ENCODE measurements around the gene LZTR1.
"Not testable (repeated sequence)": the region's sequence is repeated elsewhere in the genome, so short reads cannot be mapped to it uniquely, and the experiment has no call there.

Gene LZTR1

DNA sequence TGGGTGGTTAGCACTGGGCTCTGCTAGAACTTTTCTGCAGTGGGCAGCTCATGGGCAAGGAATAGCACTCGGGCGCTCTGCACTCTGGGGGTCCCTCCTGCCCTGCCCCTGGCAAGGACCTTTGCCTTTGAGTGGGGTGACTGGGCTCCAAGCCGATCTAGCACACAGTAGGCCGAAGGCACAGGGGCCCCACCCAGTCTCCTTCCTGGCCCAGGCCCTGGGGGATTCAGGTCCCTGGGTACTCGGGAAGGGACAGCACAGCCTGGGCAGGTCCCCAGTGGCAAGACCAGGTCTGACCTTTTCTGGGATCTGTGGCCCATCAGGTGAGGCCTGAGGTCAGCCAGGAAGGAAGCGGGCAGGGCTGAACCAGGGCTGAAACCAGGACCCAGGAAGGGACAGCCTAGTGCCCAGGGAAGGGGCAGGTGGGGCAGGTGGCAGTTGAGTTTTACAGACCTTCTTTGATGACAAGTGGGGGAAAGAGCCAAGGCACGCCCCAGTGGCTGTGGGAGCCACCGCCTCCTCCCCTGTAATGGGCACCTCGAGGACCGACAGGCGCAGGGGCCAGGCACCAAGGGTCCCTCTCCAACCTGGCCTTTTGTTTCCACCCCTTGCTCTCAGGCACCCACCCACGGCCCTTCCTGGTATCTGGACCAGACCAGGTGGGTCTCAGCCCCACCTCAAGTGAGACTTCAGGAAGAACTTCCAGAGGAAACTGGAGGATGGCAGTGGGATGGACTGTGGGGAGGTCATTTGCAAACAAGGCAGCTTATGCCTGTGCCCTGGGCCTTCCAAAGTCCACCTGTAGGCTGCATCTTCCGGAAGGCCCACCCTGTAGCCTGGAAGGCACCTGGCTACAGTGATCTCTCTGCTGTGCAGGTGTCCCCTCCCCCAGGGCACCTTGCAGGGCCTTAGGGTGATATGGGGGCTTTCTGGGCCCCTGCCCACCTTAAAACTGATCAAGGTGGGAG is 15.9 kb upstream of the LZTR1 start:
- DNase-seq (ENCODE audit: low spot score) = no peak

DNA sequence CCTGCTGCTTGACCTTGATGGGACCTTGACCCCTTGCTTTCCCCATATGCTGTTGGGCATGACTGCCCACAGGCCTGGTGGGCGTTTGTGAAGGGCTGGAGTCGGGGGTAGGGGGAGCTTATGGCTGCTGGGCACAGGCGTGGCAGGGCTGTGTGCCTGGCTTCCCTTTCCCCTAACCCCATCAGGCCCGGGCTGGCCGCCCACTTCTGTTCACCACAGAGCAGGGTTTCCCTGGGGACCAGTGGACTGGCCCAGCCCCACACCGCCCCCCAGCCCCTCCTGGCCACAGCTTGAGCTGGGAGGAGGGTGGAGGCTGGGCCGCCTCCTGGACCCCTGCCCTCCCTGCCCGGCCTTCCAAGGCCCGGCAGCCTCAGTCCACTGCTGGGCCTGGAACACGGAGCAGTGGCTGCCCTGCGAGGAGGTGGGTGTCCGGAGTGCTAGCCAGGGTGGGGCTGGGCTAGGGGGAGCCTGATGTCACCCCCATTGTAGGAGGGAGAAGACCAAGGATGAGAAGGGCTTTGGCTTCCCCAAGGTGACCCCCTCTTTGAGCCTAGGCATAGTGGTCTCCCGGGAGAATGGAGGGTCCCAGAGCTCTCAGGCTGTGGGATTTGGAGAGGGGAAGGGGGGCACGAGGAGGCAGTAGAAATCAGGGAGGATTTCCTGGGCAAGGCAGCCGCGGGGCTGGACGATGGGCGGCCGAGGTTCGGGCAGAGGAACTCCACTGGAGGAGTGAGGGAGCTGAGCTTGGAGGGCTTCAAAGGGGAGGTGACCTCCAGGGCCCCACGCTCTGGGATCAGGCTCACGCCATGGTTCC is 15.0 kb upstream of the LZTR1 start, which contains the start of gene AIFM3:
Gene AIFM3, plus strand, starts transcription at position 373 of the 814 bp plus-strand sequence. CDS start 690 bp downstream, outside the sequence.
- peak; percentile 39 for DNase-seq (ENCODE audit: low spot score)

DNA sequence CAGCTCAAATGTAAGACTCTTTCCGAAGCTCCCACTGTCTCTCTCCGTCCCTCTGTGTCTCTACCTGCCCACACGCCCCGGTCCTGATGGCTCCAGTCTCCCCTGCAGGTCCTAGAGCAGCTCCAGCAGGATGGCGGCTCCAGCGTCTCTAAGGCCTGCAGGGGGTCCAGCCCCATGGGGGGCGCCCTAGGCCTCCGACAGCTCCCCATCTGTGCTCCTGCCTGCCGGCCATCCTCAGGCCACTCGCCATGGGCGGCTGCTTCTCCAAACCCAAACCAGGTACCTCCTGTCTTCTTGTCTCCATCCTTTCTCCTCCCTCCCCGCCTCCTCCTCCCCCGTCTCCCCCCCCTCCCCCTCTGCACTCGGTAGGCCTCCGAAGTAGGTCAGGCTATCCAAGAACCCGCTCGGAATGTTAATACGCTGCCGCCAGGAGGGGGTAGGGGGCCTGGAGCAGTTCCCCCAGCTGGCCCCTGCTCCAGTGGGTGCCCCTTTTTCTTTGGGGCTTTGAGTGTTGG is 14.3 kb upstream of the LZTR1 start:
- DNase-seq (ENCODE audit: low spot score) = peak; percentile 22

GRCh38 chr22:20968281-20968977 is 13.7 kb upstream of the LZTR1 start:
- no peak for DNase-seq (ENCODE audit: low spot score)

DNA sequence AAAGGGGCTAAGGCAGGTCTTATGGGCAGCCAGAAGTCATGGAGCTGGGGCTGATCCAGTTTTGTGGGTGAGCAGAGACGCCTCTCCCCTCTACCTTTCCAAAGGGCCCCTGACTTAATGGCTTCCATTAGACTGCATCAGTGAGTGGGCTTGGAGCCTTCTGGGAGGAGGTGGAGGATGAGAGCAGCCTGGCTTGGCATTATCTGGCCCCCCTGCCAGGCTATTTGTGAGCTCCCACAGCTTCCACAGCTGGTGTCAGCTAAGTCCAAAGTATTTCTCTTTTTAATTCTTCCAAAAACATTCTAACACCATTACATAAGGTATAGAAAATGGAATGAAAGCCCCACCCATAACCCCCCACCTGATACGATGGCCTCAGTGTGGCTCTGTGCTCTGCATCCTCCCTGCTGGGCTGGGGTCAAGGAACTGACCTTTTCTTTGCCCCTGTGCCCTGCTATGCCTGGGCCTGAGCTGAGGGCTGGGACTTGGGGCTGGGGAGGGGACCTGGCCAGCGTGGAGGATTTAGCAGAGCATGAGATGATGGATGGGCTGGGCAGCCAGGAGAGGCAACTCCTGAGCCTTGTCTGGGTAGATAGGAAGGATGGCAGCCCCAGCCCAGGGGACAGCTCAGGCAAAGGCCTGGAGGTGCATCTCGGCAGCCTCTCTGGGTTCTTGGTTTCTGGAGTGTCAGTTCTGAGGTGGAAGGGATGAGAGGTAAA is 11.0 kb upstream of the LZTR1 start:
- no peak for DNase-seq (ENCODE audit: low spot score)

DNA sequence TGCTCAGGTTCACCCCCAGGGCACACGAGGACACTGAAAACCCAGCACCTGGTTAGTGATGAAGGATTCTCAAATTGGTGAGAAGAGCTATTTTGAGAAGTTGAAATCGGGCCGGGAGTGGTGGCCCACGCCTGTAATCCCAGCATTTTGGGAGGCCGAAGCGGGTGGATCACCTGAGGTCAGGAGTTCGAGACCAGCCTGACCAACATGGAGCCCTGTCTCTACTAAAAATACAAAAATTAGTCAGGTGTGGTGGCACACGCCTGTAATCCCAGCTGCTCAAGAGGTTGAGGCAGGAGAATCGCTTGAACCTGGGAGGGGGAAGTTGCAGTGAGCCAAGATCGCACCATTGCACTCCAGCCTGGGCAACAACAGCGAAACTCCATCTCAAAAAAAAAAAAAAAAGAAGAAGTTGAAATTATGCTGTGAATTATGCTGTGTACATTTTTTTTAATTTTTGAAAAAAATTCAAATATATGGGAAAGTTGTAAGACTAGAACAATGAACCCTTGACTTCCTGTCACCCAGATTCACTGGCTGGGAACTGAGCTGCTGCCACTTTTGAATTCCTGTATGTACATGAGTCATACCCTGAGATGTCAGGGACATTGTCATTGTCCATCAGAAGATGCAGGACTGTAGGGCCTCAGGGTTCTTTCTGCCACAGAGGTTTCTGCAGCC is 9.9 kb upstream of the LZTR1 start:
- not testable (repeated sequence) for DNase-seq (ENCODE audit: low spot score)

DNA sequence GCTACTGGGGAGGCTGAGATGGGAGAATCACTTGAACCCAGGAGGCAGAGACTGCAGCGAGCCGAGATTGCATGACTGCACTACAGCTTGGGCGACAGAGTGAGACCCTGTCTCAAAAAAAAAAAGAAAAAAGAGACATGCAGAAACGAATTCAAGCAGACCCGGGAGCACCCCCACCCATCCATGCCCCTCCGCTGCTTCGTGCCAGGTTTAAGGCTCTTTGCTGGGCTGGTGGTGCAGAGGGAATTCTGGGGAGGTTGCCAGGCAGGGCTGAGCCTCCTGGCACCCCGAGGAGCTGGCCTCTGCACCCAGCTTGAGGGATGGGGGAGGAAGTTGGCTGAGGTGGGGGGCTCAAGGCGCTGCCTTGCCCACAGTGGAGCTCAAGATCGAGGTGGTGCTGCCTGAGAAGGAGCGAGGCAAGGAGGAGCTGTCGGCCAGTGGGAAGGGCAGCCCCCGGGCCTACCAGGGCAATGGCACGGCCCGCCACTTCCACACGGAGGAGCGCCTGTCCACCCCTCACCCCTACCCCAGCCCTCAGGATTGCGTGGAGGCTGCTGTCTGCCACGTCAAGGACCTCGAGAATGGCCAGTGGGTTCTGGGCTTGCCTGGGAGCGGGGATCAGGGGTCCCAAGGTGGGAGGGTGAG is 9.0 kb upstream of the LZTR1 start:
- no peak for DNase-seq (ENCODE audit: low spot score)

DNA sequence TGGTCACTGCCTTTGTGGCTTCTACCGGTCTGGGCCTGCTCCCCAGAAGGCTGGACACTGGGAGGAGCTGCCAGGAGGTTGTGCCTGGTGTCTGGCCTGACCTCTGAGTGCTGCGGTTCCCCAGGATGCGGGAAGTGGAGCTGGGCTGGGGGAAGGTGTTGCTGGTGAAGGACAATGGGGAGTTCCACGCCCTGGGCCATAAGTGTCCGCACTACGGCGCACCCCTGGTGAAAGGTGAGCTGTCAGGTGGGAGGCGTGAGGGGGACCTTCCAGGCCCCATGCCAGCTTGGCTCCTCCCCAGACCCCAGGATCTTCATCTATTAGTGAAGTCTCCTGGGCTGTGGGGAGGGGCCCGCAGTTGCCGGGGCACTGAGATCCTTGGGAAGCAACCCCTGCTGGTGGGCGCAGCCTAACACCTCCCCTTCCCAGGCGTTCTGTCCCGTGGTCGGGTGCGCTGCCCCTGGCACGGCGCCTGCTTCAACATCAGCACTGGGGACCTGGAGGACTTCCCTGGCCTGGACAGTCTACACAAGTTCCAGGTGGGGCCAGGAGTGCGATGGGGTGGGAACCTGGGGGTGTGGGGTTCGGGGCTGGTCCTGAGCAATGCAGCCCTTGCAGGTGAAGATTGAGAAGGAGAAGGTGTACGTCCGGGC is 8.3 kb upstream of the LZTR1 start:
- no peak for DNase-seq (ENCODE audit: low spot score)

- DNase-seq (ENCODE audit: low spot score) = no peak
These were observed 7.7 kb upstream of the LZTR1 start for GRCh38 chr22:20974336-20974955.

DNA sequence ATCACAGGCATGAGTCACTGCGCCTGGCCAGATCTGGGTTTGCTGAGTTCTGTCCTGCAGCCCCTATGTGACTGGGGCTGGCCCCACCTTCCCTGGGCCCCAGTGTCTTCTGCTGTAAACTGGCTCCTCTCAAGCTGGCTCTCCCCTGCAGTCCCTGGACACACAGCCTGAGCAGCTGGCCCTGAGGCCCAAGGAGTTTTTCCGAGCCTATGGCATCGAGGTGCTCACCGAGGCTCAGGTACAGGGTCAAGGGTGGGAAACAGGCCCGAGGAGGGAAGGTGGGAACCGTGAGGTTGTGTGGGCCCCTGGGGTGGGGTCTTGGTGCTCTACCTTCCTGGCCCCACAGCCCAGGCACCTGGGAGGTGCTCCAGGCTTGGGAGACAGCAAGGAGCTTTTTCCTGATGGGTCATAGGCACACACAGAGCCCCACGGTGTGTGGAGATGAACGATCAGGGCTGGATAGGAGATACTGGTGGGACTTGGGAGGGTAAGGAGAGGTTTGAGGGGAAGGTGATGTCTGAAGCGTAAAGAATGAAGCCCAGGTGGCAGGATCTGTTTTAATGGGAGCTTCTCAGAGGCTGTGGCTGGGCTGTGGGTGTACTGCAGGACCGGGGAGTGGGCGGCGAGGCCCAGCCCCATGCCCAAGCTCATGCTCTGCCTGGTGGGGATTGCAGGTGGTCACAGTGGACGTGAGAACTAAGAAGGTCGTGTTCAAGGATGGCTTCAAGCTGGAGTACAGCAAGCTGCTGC is 6.4 kb upstream of the LZTR1 start:
- no peak for DNase-seq (ENCODE audit: low spot score)

GRCh38 chr22:20976291-20976877 is 5.7 kb upstream of the LZTR1 start:
- no peak for DNase-seq (ENCODE audit: low spot score)

DNA sequence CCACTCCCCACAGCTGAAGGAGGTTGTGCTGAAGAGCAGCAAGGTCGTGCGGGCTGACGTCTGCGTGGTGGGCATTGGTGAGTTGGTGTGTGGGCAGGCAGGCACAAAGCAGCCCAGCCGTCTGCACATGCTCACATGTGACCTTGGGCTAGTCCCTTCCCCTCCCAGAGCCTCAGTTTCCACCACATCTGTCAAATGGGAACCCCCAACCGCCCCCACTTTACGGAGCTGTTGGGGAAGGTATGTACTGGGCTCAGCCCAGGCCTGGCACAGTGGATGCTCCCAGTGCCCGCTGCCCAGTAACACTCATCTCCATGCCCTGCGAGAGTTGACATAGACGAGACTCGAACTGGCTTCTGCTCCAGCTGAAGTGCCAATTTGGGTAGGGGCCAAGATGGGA is 5.1 kb upstream of the LZTR1 start:
- DNase-seq (ENCODE audit: low spot score) = no peak

- DNase-seq (ENCODE audit: low spot score) = no peak
These were observed 4.5 kb upstream of the LZTR1 start for GRCh38 chr22:20977516-20978170.

DNA sequence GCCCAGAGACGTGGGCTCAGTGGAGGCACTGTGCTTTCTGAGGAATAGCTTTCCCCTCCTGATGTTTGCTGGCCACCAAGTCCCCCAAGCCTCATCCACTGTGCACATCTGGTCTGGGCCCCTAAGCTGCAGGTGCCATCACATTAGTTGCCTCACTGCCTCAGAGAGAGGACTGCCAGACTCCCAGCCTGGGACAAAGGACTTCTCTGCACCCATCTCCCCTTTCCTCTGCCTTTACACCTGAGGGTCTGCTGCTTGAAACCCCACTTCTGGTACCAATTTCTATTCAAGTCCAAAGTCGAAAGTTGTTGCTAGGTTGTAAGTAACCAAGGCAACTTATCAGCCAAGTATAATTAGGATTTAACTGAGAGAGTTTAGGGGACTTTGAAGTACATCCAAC is 3.7 kb upstream of the LZTR1 start:
- DNase-seq (ENCODE audit: low spot score) = no peak

DNA sequence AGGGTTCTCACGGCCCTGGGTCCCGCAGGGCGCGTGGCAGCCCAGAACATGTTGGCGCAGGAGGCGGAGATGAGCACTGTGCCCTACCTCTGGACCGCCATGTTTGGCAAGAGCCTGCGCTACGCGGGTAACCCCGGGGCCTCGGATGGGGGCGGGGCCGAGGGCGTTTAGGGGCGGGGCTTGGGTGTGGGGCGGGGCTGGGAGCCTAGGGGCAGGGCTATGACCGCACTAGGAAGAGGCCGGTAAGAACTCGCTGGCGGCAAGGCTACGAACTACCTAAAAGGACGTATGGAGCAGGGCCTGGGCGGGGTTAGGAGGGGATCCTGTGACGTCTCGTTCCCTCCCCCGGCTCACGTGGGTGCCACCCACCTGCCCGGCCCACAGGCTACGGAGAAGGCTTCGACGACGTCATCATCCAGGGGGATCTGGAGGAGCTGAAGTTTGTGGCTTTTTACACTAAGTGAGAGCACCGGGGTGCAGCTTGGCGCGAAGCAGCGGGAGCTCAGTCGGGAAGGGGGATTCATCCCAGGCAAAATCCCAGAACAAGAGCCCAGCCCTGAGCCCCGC is 2.8 kb upstream of the LZTR1 start:
- DNase-seq (ENCODE audit: low spot score) = peak; percentile 29

DNA sequence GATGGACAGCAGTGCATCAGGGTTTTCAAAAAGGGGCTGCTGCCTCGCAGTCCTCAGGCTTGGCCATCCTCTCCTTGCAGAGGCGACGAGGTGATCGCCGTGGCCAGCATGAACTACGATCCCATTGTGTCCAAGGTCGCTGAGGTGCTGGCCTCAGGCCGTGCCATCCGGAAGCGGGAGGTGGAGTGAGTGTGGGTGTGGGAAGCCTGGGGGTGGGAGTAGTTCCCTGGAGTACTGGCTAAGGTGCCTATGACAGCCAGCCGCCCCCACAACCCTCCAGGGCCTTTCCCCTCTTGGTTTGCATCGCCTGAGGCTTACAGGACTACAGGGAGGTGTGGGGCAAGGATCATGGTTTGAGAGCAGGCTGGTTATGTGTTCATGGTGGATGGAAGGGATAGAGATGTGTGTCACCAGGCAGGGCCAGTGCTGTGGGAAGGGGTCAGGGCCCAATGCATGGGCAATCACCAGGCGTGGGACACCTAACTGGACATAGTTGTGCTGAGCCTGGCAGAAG is 2.1 kb upstream of the LZTR1 start:
- DNase-seq (ENCODE audit: low spot score) = no peak

- no peak for DNase-seq (ENCODE audit: low spot score)
These were observed 1.6 kb upstream of the LZTR1 start for GRCh38 chr22:20980523-20980922.

All from globus pallidus (tissue), 1 donor.